ENCODE measurements around the gene BCAM.
"Not testable (repeated sequence)": the region's sequence is repeated elsewhere in the genome, so short reads cannot be mapped to it uniquely, and the experiment has no call there.

Gene BCAM

GRCh38 chr19:44808463-44809371 is at the start of gene BCAM:
BCAM (plus strand) TSS chr19:44809103; CDS start chr19:44809125, 22 bp downstream.
- DNase-seq, result peak in 1 of 2 experiments; percentile 65

- DNase-seq, result no peak
These were observed 46.9 kb upstream of the BCAM start for GRCh38 chr19:44762038-44762437.

- no peak for DNase-seq
These were observed 43.6 kb upstream of the BCAM start for GRCh38 chr19:44765033-44765948.

- no peak for DNase-seq
These were observed 43.0 kb upstream of the BCAM start for GRCh38 chr19:44765949-44766335.

- DNase-seq, result no peak
These were observed 41.4 kb upstream of the BCAM start for GRCh38 chr19:44767295-44768180.

GRCh38 chr19:44770550-44771257 is 38.2 kb upstream of the BCAM start:
- DNase-seq, result peak; percentile 81 to 82

GRCh38 chr19:44772144-44772543 is 36.8 kb upstream of the BCAM start:
- DNase-seq, result not testable (repeated sequence)

- DNase-seq, result no peak
These were observed 35.9 kb upstream of the BCAM start for GRCh38 chr19:44772959-44773358.

GRCh38 chr19:44775676-44776240 is 33.1 kb upstream of the BCAM start:
- no peak for DNase-seq

GRCh38 chr19:44776402-44777096 is 32.4 kb upstream of the BCAM start:
- DNase-seq, result no peak

- DNase-seq, result peak; percentile 71 to 87
These were observed 31.1 kb upstream of the BCAM start, which contains the start of gene CBLC for GRCh38 chr19:44777715-44778347. CBLC (plus strand) TSS chr19:44777890; CDS start chr19:44777932, 42 bp downstream.

- DNase-seq, result no peak
These were observed 29.8 kb upstream of the BCAM start for GRCh38 chr19:44779150-44779549.

GRCh38 chr19:44781694-44782093 is 27.2 kb upstream of the BCAM start:
- DNase-seq, result not testable (repeated sequence)

- no peak for DNase-seq
These were observed 26.2 kb upstream of the BCAM start for GRCh38 chr19:44782729-44783128.

- DNase-seq, result no peak
These were observed 25.4 kb upstream of the BCAM start for GRCh38 chr19:44783545-44783944.

GRCh38 chr19:44785271-44785670 is 23.6 kb upstream of the BCAM start:
- no peak for DNase-seq

- no peak for DNase-seq
These were observed 22.9 kb upstream of the BCAM start for GRCh38 chr19:44785993-44786392.

- no peak for DNase-seq
These were observed 19.9 kb upstream of the BCAM start for GRCh38 chr19:44788971-44789370.

- DNase-seq, result no peak
These were observed 18.9 kb upstream of the BCAM start for GRCh38 chr19:44789943-44790483.

- DNase-seq, result no peak
These were observed 16.6 kb upstream of the BCAM start for GRCh38 chr19:44792281-44792680.

All from NCI-H1930 (cell line).